CD4-positive, alpha-beta T cell treated with Interleukin-17A for 1 hour (primary cell): ENCODE measurements around the gene ABLIM2.
A peak's percentile ranks its signal among the peaks of the same experiment; 100 is the strongest.

Source experiments
- DNase-seq: peaks from one replicate; pipeline ENCODE4 v3.0.0-alpha.2; 2020

The ABLIM2 gene

DNA sequence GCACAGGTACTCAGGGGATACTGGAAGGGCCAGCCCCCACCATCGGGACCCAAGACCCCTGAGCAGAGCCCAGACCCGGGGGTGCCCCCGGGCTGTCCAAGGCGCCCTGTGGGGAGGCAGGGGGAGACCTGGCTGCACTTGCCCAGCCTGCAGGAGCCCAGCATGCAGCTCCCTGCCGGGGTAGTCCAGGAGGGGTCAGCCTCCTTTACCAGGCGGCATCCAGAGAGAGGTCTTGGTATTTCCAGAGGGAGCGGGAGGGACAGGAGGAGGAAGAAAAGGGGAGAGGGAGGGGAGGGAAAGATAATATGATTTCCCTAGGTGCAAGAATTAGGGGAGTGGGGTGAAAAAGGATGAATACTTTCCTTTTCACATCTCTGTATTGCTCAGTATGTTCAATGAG, 97.5 kb downstream of the ABLIM2 start:
- no peak for DNase-seq

DNA sequence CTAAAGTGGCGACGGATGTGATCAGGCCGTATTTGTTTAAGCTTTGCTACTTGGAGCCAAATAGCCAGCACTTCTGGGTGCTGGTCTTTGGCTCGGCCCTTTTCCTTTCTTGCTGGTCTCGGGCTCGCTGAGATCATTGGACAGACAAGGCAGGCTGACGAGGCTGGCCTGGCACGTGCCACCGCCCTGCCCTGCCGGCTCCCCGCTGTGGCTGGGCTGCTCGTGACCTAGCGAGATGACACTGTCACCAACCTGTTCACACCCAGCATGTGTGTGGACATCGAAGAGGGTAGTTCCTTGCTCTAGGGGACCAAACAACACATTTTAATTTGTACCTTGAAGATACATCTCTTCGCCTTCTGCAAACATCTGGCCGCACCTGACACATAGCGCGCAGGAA, 98.0 kb downstream of the ABLIM2 start:
- DNase-seq = no peak

DNA sequence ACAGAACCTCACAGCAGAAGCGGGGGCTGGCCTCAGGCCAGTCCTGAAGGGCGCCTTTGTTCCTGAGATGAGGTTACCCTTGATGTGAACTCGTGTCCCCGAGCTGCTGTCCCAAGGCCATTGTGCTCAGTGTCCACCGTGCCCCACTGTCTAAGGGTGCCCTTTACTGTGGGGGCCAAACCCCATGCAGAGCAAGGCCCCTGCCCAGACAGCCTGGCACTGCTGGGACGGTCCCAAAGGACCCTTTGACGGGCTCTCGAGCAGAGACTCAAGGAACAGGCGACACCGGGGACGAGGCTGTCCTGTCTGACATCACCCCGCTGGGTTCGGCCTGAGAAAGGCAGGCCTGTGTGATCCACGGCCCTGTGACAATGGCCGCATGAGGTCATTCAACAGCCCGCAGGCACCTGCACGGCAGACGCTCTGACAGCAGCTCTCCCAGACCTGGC, 100.6 kb downstream of the ABLIM2 start:
- no peak for DNase-seq

DNA sequence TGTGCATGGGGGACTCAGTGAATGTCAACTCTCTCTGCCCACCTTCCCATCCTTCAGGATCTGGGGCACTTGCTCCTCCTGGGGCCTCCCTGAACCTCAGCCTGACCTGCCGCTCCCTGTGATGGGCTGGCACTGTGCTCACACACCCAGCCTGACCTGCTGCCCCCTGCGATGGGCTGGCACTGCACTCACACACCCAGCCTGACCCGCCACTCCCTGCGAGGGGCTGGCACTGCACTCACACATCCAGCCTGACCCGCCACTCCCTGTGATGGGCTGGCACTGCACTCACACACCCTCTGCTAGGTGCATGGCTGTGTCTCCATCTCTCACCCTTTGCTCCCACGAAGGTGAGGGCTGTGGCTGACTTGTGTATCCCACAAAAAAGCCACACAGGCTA, 103.4 kb downstream of the ABLIM2 start:
- no peak for DNase-seq

DNA sequence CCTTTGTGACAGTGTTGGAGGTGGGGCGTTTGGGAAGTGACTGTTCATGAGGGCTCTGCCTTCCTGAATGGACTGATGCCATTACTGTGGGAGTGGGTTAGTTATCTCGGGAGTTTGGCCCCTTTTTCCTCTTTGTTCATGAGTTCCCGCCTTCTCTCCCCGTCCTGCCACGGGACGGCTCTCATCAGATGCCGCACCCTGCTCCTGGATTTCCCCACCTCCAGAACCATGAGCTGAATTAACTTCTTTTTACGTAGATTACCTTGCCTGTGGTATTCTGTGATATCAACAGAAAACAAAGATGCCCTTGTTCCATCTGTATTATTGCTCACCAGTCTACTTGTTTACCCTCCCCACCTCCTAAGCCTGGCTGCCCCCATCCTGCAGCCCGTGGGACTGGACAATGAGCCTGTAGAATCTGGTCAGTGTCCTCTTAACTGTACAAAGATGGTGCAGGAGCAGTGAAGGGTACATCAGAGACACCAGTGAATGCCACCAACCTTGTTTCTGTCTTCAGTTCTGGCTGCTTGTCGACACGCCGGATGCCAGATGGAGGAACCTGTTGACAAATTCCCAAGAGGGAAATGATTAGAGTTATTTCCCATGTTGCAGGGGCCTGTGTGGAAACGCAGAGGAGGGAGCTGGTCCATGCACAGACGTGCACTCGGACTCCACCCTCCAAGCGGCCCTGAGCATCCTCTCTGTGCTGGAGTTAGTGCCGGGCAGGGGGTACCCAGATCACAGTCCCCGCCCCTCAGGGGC, 104.7 kb downstream of the ABLIM2 start:
- DNase-seq = no peak

DNA sequence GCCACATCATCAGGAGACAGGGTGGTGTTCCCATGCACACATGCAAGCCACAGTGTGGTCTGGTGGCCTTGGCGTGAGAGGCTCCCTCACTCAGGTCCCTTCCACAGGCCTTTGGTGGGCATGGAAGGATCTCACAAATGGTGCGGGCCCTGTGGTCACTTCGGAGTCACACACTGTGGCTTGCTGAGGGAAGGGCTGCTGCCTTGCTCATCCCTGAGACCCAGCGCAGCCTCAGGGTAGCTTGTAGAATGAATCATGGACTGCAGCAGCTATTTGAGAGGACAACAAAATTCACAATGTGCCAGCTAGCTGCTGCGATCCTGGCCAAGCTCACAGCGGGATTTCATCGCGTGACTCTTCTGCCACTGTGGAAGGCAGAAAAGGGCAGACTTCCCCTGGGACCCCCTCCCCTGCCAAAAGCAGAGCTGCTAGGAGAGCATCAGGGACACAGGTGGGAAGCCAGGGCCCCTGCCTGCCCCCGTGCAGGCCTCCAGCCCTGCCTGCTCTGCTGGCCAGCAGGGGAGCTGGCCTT, 106.4 kb downstream of the ABLIM2 start:
- no peak for DNase-seq

DNA sequence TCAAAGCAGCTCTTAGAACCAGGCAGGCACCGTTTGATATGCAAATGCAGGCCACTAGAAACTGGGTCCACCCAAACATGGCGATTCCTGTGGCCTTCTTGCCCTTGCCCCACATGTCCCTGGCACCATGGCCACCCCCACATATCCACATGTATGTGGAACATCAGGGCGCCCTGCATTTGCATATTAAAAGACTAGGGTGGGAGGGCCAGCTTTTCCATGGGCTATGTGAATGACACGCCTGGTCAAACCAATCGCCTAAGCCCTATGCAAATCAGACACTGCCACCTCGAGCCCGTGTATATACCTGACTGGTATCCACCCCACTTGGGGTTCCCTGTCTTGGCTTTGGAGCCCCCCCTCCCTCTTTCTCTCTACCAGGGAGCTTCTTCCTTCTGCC, 107.0 kb downstream of the ABLIM2 start:
- no peak for DNase-seq

DNA sequence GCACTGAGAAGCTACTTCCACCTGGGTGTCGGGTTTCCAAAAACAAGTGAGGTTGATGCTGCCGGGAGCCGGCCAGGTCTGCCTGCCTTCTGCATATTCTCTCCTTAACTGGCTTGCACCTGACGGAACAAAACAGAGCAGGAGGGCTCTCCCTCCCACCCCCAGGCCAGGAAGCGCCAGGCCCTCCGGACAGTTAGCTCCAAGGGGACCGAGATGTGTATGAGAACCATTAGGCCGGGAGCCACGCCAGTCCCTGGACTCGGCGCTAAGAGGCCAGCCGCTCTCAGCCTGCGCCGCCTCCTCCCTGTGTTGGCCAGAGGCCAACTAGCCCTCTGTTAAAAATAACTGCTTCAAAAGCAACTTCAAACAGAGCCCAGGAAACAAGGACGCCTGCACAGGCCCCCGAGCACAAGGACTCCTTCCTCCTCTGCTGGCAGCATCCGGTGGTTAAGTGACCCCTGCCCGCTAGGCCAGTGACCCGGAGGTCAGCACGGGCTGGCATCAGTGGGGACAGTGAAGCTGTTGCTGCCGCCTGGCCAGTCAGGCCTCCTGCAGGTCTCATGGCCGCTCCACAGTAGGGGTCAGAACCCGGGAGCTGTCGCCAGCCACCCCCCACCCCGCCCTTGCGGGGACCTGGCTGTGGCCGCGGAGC, 107.9 kb downstream of the ABLIM2 start:
- DNase-seq = no peak

DNA sequence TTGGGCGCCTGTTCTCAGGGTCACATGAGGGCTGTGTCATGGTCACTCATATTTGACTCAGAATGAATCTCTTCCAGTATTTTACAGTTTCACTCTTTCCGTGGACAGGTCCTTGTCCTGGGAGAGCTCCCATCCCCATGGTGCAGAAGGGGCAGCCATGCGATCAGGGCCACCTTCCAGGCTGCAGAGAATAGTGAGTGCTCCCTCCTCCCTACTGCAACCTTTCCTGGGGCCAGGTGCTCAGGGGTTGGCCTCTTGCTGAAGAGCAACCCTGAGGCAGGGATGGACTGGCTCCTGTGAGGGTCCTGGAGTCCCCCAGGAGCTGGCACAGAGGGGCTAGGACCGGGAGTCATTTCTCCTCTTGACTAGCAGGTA, 108.4 kb downstream of the ABLIM2 start:
- DNase-seq = no peak

DNA sequence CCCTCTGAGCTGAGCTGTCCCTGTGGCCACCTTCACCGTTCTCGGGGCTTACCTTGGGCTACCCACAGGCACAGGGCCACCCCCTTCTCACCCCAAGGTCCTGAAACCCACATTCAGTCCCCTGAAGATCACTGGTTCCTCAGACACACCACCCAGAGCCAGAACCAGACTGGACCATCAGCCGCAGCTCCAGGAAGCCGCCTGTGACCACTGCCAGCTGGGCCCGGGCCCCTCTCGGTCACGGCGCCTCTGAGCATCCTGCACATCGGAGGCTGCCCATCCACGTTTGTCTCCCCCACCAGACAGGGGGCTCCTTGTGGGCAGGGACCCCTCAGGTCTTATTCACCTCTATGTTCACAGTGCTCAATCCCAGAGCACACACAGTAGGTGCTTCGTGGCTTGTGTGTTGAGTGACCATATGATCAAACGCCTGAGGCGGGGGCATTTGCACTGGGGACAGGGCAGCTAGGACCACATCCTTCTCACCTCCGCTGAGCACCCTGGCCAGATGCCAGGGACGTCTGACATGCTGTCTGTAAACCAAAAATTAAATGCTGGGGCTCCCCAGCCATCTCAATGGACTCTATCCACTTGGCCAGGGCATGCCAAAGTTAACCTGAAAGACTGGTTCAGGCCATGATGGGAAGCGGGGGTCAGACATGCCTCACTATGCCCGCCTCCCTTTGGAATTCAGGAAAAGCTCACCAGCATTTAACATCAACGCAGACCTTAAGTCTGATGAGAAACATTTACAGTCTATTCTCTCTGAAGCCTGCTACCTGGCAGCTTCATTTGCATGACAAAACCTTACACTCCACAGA, 109.5 kb downstream of the ABLIM2 start:
- no peak for DNase-seq

DNA sequence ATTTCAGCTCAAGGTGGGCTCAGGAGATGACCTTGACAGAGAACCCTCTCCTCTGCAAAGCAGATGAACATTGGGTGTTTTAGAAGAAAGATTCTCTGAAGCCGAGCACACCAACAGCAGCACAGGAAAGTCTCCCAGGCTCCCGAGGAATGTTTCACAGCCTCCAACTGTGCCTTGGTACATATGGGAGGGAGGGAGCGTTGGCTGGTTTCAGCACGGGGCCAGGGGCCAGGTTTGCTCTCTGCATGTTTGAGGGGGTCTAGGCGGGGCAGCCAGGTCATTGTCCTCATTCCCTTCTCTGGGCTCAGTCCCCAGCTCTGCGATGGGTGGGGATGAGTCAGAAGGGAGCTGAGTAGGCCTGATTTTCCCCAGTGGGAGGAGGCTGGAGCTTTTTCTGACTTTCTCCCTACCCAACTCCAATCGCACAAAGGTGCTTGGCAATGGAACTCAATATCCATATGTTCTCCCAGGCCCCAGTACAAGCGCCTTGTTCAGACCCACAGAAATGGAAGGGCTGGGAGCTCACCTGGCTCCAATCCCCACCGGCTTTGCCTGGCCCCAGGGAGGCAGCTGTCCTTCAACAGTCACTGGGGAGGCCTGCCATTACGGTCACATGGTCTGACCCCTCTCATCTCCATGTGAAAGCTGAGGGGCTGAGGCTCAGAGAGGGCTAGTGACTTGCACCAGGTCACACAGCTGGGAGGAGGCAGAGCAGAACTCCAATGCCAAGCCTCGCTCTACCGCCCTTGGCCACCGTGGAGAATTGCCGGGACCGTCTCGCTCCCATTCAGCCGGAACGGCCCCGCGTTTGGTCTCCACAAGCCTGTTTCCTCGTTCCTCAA, 110.6 kb downstream of the ABLIM2 start:
- no peak for DNase-seq

DNA sequence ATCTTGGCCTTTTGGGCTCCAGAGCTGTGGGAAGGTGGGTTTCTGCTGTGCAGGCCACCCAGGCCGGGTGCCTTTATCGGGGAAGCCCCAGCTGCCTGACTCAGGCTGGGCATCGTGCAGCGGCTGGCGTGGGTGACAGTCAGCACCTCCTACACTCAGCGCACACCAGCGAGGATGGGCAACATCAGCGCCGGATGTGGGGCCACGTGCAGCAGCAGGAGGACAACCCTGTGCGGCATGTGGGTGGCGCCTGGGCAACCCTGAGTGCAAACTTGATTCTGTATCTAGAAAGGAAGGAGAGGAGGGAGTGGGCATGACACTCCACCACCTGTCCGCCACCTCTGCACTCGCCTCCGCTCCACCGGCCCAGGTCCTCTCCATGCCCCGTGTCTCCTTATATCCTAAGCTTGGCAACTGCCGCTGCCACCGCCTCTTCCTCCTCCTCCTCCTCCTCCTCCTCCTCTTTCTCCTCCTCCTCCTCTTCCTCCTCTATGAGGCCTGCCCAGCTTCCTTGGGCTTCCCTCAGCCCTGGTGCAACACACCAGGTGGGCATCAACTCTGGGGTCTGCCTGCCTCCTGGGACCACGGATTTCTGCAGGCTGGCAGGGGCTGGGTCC, 111.6 kb downstream of the ABLIM2 start:
- DNase-seq = peak; percentile 41

DNA sequence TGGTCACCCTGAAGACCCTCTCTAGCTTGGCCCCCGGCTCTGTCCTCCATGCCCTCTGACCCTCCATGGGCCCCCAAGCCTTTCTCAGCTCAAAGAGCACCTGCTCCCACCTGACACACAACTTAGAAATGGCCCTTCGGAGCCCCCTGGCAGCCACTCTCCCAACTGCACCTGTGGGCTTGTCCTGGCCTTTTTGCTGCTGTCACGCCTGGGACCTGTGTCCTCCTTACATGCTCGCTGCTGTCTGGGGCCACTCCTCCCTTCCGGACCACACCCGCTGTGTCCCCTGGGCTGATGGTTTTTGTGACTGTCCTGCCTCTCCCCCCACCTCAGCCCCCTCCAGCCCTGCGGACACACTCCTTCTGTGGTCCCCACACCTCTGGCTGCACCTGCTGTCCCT, 112.7 kb downstream of the ABLIM2 start:
- DNase-seq = no peak

DNA sequence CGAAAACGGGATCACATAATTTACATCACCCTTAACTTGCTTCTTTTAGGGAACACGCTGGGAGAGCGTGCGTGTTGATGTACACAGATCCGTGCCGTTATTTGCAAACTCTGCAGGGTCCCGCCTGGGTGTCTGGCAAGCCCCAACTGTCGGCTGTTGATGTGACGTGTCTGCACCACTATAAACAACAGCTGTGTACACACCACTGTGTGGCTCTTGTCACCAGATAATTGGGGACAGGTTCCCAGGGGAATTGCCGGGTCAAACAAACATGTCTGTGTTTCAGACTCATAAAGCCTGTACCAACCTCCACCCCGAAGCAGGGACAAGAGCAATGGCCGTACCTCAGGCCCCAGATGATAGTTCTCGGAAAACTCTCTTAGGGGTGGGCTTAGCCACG, 113.9 kb downstream of the ABLIM2 start:
- DNase-seq = no peak

DNA sequence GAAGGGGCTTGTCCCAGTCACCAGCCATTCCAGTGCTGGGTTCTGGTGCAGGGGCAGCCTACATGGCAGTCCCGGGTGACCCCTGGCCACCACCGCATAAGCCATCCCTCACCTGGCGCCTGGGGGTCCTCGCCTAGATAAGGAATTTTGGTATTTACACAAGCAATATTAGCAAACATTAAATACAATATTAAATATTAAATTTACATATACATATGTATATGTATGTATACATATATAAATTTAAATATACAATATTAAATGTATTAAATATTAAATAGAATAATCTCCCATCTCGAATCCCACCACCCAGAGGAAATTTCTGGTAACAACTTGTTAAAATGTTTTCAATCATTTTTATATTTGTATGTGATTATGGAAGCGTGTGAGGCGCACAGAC, 114.4 kb downstream of the ABLIM2 start:
- no peak for DNase-seq

DNA sequence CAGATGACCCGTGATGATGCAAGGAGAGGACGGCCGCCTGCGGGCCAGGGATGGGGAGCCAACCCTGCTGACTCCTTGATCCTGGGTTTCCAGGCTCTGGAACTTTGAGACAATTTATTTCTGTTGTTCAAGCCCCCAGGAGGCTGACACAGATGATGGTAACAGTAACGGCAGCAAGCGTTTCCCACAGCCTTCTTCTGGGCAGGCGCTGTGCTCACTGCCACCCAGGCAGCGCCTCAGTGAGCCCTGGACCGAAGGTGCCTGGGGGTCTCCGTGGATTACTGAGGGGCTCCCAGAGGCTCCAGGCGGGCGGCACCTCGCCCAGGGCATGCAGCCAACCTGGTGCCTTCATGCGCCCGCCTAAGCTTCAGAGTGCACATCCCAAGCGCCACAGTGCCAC, 115.0 kb downstream of the ABLIM2 start:
- DNase-seq = no peak

DNA sequence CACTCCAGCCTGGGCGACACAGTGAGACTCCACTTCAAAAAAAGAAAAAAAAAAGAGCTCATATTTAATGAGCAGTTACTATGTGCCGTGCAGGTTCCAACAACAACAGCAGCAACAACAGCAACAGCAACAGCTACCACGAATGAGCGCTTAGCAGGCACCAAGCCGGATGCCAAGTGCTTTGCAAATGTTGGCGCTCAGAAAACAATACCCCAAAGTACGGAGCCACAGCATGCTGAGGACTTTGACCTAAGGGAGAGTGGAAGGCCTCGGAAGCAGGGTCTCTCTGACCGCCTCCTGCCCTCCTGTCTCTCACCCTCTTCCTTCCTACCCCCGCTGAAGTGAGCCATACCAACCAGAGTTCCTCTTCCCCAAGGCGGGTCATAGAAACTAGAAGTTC, 116.7 kb downstream of the ABLIM2 start:
- DNase-seq = no peak

DNA sequence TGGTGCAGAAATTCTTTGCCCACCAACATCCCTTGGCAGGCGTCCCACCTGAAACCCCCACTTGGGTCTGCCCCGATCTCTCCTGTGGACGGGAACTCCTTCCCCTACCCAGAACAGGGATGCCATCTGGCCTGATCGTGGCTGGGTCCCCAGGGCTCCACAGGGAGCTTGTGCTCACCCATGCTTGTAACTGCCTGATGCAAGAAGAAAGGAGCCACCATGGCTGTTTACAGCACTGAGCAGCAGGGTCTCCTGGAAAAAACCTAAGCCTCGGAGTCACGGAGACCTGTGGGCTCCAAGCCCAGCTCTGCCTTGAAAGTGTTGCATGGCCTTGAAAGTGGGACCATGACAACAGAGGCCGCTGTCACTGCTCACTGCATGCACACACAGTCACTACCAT, 117.4 kb downstream of the ABLIM2 start:
- no peak for DNase-seq

DNA sequence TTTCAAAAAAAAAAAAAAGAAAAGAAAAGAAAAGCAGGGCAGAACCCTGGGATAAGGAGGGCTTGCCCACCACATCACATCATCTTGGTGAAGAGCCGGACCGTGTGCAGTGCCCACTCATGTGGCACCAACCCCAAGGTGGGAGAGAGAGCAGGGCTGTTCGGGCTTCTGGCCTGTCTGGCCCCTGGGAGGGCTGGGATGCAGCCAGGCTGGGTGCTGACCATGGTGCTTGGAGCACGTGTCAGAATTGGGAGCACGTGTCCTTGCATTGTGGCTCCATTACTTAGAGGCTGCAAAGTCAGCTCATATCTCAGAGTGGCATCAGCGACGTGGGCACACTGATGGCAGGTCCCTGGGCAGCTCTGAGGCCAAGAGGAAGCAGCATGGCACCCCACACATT, 118.0 kb downstream of the ABLIM2 start:
- DNase-seq = no peak

DNA sequence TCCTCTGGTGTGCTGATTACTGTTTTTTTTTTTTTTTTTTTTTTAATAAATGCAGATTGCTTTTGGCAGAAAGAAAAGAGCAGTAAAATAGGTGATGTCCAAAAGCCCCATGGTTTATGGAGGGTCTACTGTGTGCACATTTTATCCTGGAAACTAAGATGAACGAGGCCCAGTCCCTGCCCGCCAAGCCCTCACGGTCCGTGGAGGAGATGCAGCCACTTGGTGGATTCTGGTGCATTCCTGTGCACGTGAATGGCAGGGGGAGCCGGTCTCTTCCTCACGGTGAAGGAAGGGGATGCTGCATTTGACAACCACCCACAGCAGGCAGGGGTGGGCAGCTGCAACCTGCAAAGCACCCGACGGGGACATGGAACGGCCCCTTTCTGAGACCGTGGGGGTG, 118.8 kb downstream of the ABLIM2 start:
- no peak for DNase-seq

DNA sequence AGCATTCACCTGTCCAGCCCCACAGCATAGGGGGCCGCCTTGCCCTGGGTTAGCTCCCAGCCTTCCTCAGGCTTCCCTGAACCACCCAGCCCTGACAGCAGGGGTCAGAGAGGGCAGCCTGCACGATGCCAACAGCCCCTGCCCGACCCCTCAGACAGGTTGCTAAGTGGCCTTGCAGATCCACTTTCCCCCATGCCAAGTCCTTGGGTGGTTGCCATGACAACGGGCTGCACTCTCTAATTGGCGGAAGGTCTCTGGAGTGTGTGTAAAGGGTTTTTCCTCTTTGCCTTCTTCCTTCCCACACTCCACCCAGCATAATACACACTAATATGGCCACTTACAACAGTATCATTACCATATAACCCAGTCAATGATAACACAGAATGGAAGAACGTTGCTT, 119.3 kb downstream of the ABLIM2 start:
- no peak for DNase-seq

DNA sequence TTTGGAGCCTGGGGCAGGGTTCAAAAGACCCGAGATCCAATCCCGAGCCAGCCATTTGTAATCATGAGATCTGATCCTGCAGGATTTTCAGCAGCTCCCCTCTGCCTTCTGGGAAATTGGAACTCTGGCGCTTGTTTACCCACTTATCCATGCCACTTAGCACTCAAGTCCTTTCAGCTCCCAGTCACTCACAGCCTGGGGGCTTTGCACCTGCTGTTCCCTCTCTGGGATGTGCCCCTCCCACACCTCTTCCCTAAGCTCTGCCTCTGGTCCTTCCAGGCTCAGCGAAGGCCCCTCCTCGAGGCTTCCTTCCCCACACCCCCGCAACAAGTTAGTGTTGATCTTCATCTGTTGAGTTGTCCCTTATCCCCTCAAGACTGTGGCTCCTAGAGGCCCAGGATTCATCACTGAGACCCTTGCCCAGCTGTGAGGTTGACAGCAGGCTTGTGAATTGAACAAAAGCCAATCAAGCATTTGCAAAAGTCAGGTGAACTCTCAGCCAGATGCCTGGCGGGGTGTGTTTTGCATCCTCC, 119.8 kb downstream of the ABLIM2 start:
- no peak for DNase-seq
